T-helper 1 cell (primary cell): ENCODE data around the gene PSME4.
"Not testable (repeated sequence)": the region's sequence is repeated elsewhere in the genome, so short reads cannot be mapped to it uniquely, and the experiment has no call there.

ENCODE experiments used
- DNase-seq, 5 donors: peaks; one replicate each; pipeline ENCODE4 v3.0.0-alpha.2; 2012 to 2020

Gene PSME4

GRCh38 chr2:53961478-53962216, 9.1 kb downstream of the PSME4 start:
- DNase-seq, result not testable (repeated sequence)

- no peak for DNase-seq
Measured at GRCh38 chr2:53960476-53960875, 10.3 kb downstream of the PSME4 start.

GRCh38 chr2:53958443-53958842, 12.3 kb downstream of the PSME4 start:
- no peak for DNase-seq

GRCh38 chr2:53952519-53952918, 18.3 kb downstream of the PSME4 start:
- no peak for DNase-seq

GRCh38 chr2:53949457-53949856, 21.3 kb downstream of the PSME4 start:
- peak in 1 of 5 donors; percentile 25 for DNase-seq

GRCh38 chr2:53945538-53945937, 25.3 kb downstream of the PSME4 start:
- DNase-seq, result no peak

- no peak for DNase-seq
Measured at GRCh38 chr2:53944542-53944941, 26.3 kb downstream of the PSME4 start.

- no peak for DNase-seq
Measured at GRCh38 chr2:53942280-53942679, 28.5 kb downstream of the PSME4 start.

GRCh38 chr2:53941749-53942148, 29.0 kb downstream of the PSME4 start:
- DNase-seq, result no peak

GRCh38 chr2:53939656-53940055, 31.1 kb downstream of the PSME4 start:
- no peak for DNase-seq

GRCh38 chr2:53938904-53939303, 31.9 kb downstream of the PSME4 start:
- DNase-seq, result no peak

GRCh38 chr2:53933329-53933728, 37.5 kb downstream of the PSME4 start:
- no peak for DNase-seq

GRCh38 chr2:53926321-53926720, 44.5 kb downstream of the PSME4 start:
- not testable (repeated sequence) for DNase-seq

- peak in 1 of 5 donors; percentile 71 for DNase-seq
Measured at GRCh38 chr2:53913721-53914120, 57.1 kb downstream of the PSME4 start.

GRCh38 chr2:53911434-53912189, 59.2 kb downstream of the PSME4 start:
- DNase-seq, result no peak

GRCh38 chr2:53907582-53907981, 63.2 kb downstream of the PSME4 start:
- DNase-seq, result no peak

GRCh38 chr2:53905396-53905795, 65.4 kb downstream of the PSME4 start:
- DNase-seq, result no peak

GRCh38 chr2:53903011-53903410, 67.8 kb downstream of the PSME4 start:
- no peak for DNase-seq

- DNase-seq, result no peak
Measured at GRCh38 chr2:53901192-53901591, 69.6 kb downstream of the PSME4 start.

- DNase-seq, result no peak
Measured at GRCh38 chr2:53896864-53897263, 73.9 kb downstream of the PSME4 start.

GRCh38 chr2:53886406-53887280, 84.2 kb downstream of the PSME4 start:
- no peak for DNase-seq

GRCh38 chr2:53884883-53885282, 85.9 kb downstream of the PSME4 start:
- peak in 1 of 5 donors; percentile 37 for DNase-seq

GRCh38 chr2:53881986-53882385, 88.8 kb downstream of the PSME4 start:
- DNase-seq, result no peak
